ENCODE measurements around the gene ELF2. TPM values are rescaled to one million over a fixed set of nuclear protein-coding genes. Genes with fewer than 3 reads are reported as not detected.
A peak's percentile ranks its signal among the peaks of the same experiment; 100 is the strongest.
"Not testable (repeated sequence)": the region's sequence is repeated elsewhere in the genome, so short reads cannot be mapped to it uniquely, and the experiment has no call there.

The ELF2 gene
- total RNA-seq, 6 donors from 2014 or later, result 34.5 to 87.0 (median 39.1) TPM

DNA sequence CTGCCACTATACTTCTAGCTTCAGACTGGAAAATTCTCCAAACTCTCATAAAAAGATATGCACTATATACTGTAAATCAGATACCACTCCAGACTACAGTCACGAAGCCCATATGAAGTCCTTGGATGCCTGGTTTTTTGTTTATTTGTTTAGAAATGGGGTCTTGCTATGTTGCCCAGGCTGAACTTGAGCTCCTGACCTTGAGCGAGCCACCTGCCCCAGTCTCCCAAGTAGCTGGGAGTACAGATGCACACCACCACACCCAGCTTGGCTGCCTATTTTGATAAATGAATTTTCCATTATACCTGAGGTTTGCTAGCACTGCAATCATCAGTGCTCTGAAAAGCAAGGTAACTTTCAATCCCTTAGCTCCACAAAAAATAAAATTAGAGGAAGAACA, 53.1 kb downstream of the ELF2 start:
- Histone ChIP-seq H3K36me3 (peaks cover 0 to 12% (median 3%) of the 10 kb centered on the region in 4 donors), H3K9me3 (no peaks in the 10 kb centered on the region), H3K27ac (no peak overlapping the region), H3K4me3 (no peak overlapping the region), H3K27me3 (no peaks in the 10 kb centered on the region), H3K4me1 (no peaks in the 10 kb centered on the region)
- TF ChIP-seq POLR2A (IDR thresholded peaks at IDR 0.05), result no peak
- TF ChIP-seq CTCF (IDR thresholded peaks at IDR 0.05), result no peak
- TF ChIP-seq EP300 (IDR thresholded peaks at IDR 0.05), result no peak
- no peak for DNase-seq
- no peak for ATAC-seq (ENCODE audit: low FRiP score in 2 of 2)
- WGBS, 2 donors, result 98 to 100% methylated on average over 2 of the region's 2 CpGs

DNA sequence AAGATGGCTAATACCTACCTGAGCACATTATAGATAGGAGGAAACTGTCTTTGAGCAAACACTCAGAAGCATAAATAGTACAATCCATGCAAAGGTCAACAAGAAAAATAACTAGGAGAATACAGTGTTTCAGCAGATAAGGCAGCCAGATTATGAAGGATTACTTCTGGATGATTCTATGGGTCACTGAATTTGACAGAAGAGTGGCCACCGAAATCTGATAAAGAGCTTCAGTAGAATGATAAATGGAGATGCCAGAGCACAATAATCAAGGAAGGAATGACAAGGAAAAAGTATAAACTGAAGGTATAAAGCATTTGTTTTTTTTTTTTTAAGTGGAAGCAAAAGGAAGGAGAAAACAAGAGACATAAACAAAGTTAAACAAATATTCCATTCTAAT, 58.7 kb downstream of the ELF2 start:
- no peak overlapping the region for H3K27ac ChIP-seq
- no peaks in the 10 kb centered on the region for H3K4me1 ChIP-seq
- peaks cover 0 to 38% (median 10%) of the 10 kb centered on the region in 4 donors for H3K36me3 ChIP-seq
- ATAC-seq (ENCODE audit: low FRiP score in 2 of 2) (no peak), DNase-seq (no peak)
- 67 to 82% methylated on average over 1 of the region's 1 CpG for WGBS, 2 donors
- no peaks in the 10 kb centered on the region for H3K27me3 ChIP-seq
- TF ChIP-seq EP300 (IDR thresholded peaks at IDR 0.05) (no peak), CTCF (IDR thresholded peaks at IDR 0.05) (no peak), POLR2AphosphoS5 (IDR thresholded peaks at IDR 0.05) (no peak), POLR2A (IDR thresholded peaks at IDR 0.05) (no peak)
- no peak overlapping the region for H3K4me3 ChIP-seq
- H3K9me3 ChIP-seq, result no peaks in the 10 kb centered on the region

- TF ChIP-seq CTCF (IDR thresholded peaks at IDR 0.05) (no peak), EP300 (IDR thresholded peaks at IDR 0.05) (no peak), POLR2A (IDR thresholded peaks at IDR 0.05) (no peak), POLR2AphosphoS5 (IDR thresholded peaks at IDR 0.05) (no peak)
- 97 to 98% methylated on average over 32 to 33 of the region's 44 CpGs for WGBS, 2 donors
- Histone ChIP-seq H3K27me3 (no peaks in the 10 kb centered on the region), H3K4me1 (no peaks in the 10 kb centered on the region), H3K9me3 (no peaks in the 10 kb centered on the region), H3K4me3 (no peak overlapping the region), H3K27ac (no peak overlapping the region), H3K36me3 (peaks cover 0 to 31% (median 7%) of the 10 kb centered on the region in 4 donors)
- ATAC-seq (ENCODE audit: low FRiP score in 2 of 2) (peak in 1 of 2 donors; percentile 32), DNase-seq (peak in 1 of 2 donors; percentile 57)
Measured at GRCh38 chr4:139115226-139115625, 61.8 kb downstream of the ELF2 start.

DNA sequence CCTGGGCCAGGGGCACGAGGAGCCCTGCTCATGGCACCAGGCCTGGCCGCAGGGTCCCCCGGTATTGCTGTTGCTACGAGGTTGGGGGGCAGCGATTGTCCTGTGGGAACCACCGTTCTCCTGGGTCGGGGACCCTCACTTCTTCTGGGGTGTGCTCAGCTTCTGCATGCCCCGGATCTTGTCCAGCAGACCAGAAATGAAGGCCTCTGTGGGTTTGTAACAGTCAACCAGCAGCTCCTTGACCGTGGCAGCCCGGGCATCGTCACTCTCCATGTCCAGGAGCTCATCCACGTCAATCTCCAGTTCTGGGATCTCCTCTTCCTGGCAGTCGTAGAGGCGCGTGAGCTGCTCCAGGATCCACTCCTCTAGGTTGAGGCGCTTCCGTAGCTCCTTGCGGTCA, 62.2 kb downstream of the ELF2 start:
- ATAC-seq (ENCODE audit: low FRiP score in 2 of 2), result not testable (repeated sequence)
- DNase-seq, result peak in 1 of 2 donors; percentile 27

GRCh38 chr4:139112650-139113049, 64.4 kb downstream of the ELF2 start:
- Histone ChIP-seq H3K4me3 (peak overlapping the region in 1 of 4 donors; percentile 3), H3K27me3 (no peaks in the 10 kb centered on the region), H3K9me3 (no peaks in the 10 kb centered on the region), H3K4me1 (no peaks in the 10 kb centered on the region), H3K36me3 (peaks cover 0 to 28% (median 5%) of the 10 kb centered on the region in 4 donors), H3K27ac (no peak overlapping the region)
- 59 to 69% methylated on average over 5 of the region's 5 CpGs for WGBS, 2 donors
- no peak for TF ChIP-seq POLR2AphosphoS5 (IDR thresholded peaks at IDR 0.05)
- no peak for TF ChIP-seq POLR2A (IDR thresholded peaks at IDR 0.05)
- no peak for TF ChIP-seq EP300 (IDR thresholded peaks at IDR 0.05)
- no peak for TF ChIP-seq CTCF (IDR thresholded peaks at IDR 0.05)
- ATAC-seq (ENCODE audit: low FRiP score in 2 of 2), result no peak
- DNase-seq, result peak in 1 of 2 donors; percentile 43

More for the DNA sequence above, 62.2 kb downstream of the ELF2 start:
- H3K9me3 ChIP-seq, H3K4me3 ChIP-seq, H3K27me3 ChIP-seq, H3K27ac ChIP-seq, H3K4me1 ChIP-seq: not testable (repeated sequence)
- H3K36me3 ChIP-seq, result peaks cover 0 to 29% (median 7%) of the 10 kb centered on the region in 4 donors
- WGBS, 2 donors, result 96 to 97% methylated on average over 14 to 18 of the region's 18 CpGs
